HG03060 (cell line): ENCODE measurements around the gene UNC13B.

Experiments used
- ATAC-seq: cut with Tn5 transposase; IDR thresholded peaks from one replicate; pipeline ENCODE4 v1.9.1; 2021; ENCODE audit warnings: low read depth, moderate number of reproducible peaks; ENCODE audit not compliant: unreplicated experiment

UNC13B gene

GRCh38 chr9:35271637-35272036 is 109.8 kb downstream of the UNC13B start:
- ATAC-seq = no peak

- no peak for ATAC-seq
These were observed 111.2 kb downstream of the UNC13B start for GRCh38 chr9:35272989-35273388.

GRCh38 chr9:35273591-35273990 is 111.8 kb downstream of the UNC13B start:
- ATAC-seq = no peak

GRCh38 chr9:35274993-35275392 is 113.2 kb downstream of the UNC13B start:
- ATAC-seq = no peak

GRCh38 chr9:35277171-35277520 is 115.3 kb downstream of the UNC13B start:
- ATAC-seq = no peak

GRCh38 chr9:35277628-35278359 is 116.0 kb downstream of the UNC13B start:
- ATAC-seq = no peak

- ATAC-seq = no peak
These were observed 118.1 kb downstream of the UNC13B start for GRCh38 chr9:35279946-35280345.

- no peak for ATAC-seq
These were observed 118.6 kb downstream of the UNC13B start for GRCh38 chr9:35280399-35280798.

- ATAC-seq = no peak
These were observed 123.9 kb downstream of the UNC13B start for GRCh38 chr9:35285731-35286130.

GRCh38 chr9:35286381-35286780 is 124.6 kb downstream of the UNC13B start:
- no peak for ATAC-seq

- ATAC-seq = no peak
These were observed 126.3 kb downstream of the UNC13B start for GRCh38 chr9:35287987-35288632.

GRCh38 chr9:35288778-35289177 is 127.0 kb downstream of the UNC13B start:
- ATAC-seq = no peak

- ATAC-seq = no peak
These were observed 131.7 kb downstream of the UNC13B start for GRCh38 chr9:35293376-35293964.

GRCh38 chr9:35294066-35294465 is 132.3 kb downstream of the UNC13B start:
- ATAC-seq = no peak

- ATAC-seq = no peak
These were observed 132.7 kb downstream of the UNC13B start for GRCh38 chr9:35294556-35294955.

- no peak for ATAC-seq
These were observed 133.7 kb downstream of the UNC13B start for GRCh38 chr9:35295369-35296036.

- no peak for ATAC-seq
These were observed 141.8 kb downstream of the UNC13B start for GRCh38 chr9:35303567-35303966.

GRCh38 chr9:35306283-35306682 is 144.5 kb downstream of the UNC13B start:
- ATAC-seq = no peak

- no peak for ATAC-seq
These were observed 146.5 kb downstream of the UNC13B start for GRCh38 chr9:35308316-35308715.

- ATAC-seq = no peak
These were observed 150.3 kb downstream of the UNC13B start for GRCh38 chr9:35311891-35312639.

- no peak for ATAC-seq
These were observed 151.7 kb downstream of the UNC13B start for GRCh38 chr9:35313460-35313859.
